HG03565 (cell line): ENCODE results near the gene ABHD5.

Experiments
- ATAC-seq: cut with Tn5 transposase; IDR thresholded peaks from one replicate; pipeline ENCODE4 v1.9.1; 2021; ENCODE audit warnings: mild to moderate bottlenecking, moderate library complexity; ENCODE audit not compliant: unreplicated experiment

Gene ABHD5

GRCh38 chr3:43709022-43709421, 18.3 kb downstream of the ABHD5 start:
- no peak for ATAC-seq

GRCh38 chr3:43710607-43711006, 19.9 kb downstream of the ABHD5 start:
- ATAC-seq, result no peak

DNA sequence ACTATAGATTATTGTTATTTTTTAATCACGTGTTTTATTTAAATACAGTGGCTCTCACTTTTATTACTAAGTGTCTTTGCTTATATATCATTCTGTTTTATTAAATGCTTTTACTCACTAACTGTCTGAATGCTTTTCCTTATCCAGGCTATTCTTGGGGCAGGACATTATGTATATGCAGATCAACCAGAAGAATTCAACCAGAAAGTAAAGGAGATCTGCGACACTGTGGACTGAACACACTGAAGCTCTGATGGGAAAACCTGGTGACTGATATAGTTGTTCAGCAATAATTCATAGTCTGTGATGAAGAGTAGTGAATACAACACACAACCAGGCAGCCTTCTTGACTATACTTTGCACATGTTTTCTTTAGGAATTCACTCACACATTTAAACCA, 27.6 kb downstream of the ABHD5 start:
- no peak for ATAC-seq

- no peak for ATAC-seq
Measured at GRCh38 chr3:43723121-43723734, 32.5 kb downstream of the ABHD5 start.

- ATAC-seq, result no peak
Measured at GRCh38 chr3:43726521-43726920, 35.8 kb downstream of the ABHD5 start.

- no peak for ATAC-seq
Measured at GRCh38 chr3:43727930-43728329, 37.2 kb downstream of the ABHD5 start.

DNA sequence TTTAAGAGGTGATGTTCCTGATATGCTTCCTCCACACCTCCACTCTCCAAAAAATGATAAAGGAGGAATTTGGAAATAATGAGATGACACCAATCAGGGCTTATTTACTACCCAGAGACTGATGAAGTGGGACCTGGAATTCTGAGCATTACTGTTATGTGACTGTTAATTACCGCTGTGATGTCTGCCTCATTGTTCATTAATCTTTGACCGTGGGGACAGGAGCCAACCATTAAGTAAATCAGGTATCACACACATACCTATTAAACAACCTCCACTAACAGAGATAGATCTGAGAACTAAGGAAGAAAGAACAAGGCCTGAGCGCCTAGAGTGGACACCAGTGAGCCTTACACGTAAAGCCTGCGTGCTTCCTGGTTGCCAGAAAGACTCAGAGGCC, 37.7 kb downstream of the ABHD5 start:
- no peak for ATAC-seq

DNA sequence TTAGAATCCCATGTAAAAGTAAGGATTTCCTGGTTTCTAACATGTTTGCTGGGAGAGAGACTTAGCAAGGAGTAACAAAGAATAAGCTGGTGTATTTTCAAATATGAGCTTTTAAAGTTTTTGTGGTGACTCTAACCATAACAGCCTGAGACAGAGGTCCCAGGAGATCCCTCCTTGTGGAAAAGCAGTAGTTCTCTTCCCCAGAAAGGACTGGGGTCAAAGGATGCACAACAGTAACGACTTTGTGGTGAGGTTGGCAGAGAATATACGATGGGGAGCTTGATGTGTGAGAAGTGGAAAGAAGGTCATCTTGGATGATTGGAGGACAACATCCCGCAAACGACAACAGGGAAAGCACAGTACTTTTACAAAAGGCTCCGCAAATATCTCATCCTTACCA, 38.2 kb downstream of the ABHD5 start:
- no peak for ATAC-seq

DNA sequence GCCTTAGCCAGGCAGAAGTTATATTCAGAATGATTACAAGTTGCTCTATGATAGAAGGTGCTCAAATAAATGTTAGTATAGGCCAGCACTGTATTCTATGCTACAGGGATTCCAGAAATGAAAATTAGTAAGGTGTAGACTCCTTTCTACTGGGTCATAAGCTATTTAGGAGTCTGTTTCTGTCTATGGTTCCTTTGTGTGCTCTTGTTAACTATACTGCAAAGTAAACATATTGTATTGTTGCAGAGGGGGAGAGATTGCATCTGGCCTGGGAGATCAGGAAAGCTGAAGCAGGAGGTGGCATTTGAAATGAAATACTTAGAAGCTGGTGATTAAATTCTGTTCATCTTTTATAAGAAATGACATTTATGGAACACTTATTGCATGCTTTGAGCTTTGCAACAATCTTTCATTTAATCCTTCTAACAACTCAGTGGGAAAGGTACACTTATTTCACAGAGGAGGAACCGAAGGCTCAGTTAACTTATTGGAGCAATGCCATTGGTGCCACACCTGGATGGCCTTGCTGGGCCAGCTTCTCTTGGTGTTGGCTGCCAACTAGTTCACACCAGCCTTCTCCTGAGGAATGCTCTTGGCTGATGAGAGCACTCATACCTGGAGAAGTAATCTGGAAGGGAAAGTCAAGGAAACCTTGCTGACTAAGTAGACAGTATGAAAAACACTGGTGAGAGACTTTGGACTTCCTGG, 39.1 kb downstream of the ABHD5 start:
- ATAC-seq, result no peak

DNA sequence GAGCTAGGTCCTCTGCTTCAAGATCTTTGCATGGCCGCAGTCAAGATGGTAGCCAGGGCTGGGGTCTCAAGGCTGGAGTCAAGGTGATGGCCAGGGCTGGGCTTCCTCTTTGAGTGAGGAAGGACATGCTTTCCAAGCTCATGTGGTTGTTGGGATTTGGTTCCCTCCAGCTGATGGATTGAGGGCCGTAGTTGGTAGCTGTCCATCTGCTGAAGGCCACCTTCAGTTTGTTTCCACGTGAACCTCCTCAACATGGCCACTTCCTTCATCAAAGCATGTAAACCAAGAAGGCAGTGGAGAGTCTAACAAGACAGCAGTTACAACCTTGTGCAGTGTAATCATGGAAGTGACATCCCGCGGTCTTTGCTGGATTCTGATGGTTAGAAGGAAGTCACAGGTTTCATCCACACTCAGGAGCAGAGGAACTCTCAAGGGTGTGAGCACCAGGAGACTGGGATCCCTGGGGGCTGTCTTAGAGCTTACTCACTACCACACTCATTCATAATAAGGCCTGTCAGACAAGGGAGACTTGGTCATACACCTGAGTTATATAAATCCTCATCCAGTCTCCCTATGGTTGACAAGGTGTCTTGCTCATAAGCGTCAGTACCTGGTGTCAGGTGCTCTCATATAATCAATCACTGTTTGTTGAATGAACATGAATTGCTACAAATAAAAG, 42.1 kb downstream of the ABHD5 start:
- no peak for ATAC-seq

DNA sequence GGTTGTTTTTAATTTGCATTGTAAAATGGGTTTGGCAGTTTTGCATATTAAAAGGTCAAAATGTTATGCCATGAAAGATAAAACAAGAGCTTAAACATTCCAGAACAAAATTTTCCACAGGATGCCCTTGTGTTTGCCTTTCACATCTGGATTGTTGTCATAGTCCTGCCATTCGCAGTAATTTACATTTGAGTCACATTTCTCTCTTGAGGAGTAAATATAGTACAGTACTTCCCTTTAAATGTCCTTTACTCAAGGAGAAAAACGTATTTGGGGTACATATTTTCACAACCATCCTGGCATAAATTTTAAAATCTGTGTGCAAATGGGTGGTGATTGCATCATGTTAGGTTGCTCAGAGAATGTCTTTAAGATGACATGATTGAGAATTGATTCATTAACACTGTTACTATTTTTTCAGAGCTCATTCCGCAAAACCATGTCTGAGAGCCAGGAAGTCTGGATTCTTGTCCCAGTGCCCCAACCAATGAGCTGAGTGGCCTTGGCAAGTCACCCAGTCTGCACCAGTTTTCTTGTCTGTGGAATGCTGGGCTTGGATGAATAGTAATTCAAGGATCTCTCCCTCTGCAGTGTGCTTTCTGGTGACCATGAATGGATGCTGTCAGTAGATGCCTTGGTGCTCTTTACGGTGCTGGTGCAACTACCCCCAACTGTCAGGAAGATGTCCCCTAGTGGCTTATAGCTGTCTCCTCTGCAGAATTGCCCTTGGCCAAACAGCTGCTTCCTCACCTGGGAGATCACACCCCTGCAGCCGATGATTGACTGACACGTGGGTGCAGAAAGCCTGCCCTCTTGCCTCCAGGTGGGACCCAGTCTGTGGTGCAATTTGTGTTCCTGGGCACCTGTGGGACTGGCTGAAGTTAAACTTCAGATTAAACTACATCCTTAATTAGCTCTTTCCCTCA, 43.0 kb downstream of the ABHD5 start:
- no peak for ATAC-seq

DNA sequence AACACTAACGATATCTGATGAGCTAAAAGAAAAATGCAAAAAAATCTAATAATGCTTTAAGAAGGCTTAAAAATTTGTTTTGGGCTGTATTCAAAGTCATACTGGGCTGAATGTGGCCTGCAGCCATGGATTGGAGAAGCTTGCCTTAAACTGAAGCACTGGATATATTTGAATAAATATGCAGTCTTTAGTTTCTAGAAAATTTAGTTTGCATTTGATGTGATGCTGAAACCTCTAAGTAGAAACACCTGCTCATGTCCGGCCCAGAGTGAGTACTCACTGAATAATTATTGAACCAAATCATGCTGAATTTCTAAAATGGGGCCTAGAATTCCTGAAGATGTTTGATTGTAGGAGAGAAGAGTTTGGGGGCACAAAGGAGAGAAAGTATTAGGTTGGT, 43.9 kb downstream of the ABHD5 start:
- ATAC-seq, result no peak

GRCh38 chr3:43735618-43736017, 44.9 kb downstream of the ABHD5 start:
- no peak for ATAC-seq

DNA sequence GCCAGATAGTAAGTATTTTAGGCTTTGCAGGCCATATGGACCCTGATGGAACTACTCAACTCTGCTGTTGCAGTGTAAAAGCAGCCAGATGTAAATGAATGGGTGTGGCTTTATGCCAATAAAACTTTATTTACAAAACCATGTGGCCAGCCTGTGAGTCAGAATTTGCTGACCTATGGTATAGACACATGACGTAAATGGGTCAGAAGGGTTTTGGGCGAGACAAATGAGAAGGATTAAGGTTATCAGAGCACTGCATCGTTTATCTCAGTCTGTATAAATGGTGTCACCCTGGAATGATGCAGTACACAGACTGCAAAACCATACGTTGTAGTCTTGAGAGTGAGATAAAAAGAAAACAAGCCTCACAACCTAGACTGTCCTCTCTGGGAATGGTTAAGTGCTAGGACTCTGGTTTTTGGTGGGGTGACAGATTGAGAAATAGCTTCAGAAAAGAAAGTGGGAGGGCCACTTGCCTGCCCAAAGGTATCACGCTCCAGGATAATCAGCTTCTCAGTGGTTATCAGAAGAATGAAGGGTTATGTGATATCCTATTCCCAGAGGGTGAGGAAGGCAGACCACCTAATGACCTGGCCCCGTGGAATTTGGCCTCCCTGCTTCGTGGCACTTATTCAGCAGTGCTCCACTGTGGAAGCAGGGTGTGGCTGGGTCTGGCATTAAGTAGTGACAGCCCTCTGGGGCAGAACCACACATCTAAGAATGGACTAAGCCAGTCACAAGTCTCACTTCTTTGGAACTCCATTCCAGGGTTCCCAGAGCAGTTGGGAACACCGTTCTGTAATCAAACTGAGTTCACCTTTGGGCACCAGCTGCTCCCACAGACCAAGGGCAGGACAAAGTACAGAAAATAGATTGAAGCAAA, 46.1 kb downstream of the ABHD5 start:
- ATAC-seq, result no peak

GRCh38 chr3:43738305-43738704, 47.6 kb downstream of the ABHD5 start:
- ATAC-seq, result no peak

DNA sequence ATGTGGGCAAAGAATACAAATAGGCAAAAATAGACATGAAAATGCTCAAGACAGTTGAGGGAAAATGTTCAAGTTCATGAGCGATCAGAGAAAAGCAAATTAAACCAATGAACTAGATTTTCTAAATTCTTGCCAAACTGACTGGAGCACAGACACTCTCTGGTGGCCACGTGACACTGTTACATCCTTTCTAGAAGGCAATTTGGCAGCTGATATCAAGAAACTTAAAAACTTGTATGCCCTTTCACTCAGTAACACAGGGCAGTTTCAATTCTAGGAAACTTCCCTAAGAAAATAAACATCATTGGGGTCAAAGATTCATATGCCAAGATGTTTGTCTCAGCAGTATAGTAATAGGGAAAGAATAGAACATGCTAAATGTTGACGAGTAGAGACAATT, 52.2 kb downstream of the ABHD5 start:
- ATAC-seq, result no peak

GRCh38 chr3:43747641-43748040, 56.9 kb downstream of the ABHD5 start:
- no peak for ATAC-seq

GRCh38 chr3:43748179-43748578, 57.4 kb downstream of the ABHD5 start:
- no peak for ATAC-seq

DNA sequence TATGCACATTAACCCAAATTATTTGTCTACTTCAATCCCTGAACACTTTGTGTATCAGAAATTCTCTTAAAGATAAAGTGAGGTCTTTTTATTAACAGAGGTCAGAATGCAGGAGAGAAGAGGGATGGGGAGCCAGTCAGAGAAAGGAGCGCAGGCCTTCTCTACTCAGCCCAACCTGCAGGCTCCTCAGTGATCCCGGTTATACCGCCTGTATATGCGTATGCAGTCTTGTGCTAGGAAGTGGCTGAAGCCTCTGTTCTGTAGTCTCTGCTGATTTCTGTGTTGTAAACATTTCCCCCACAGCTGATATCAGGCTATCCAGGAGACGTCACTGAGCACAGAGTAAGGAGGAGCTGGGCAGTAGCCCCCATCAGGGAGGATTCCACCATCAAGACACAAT, 57.9 kb downstream of the ABHD5 start:
- no peak for ATAC-seq

GRCh38 chr3:43752905-43753304, 62.2 kb downstream of the ABHD5 start:
- no peak for ATAC-seq
